Muscle layer of colon (tissue), 2 donors: ENCODE measurements around the gene HCAR2.
"Not testable (repeated sequence)": the region's sequence is repeated elsewhere in the genome, so short reads cannot be mapped to it uniquely, and the experiment has no call there.

Source experiments
- H3K27ac ChIP-seq: one replicate; pipeline ENCODE4 v1.7.0; 2013; ENCODE audit warnings: low read depth, mild to moderate bottlenecking, low read length, moderate library complexity
- H3K27me3 ChIP-seq, 2 donors: one replicate each; pipeline ENCODE4 v1.7.0; 2013; ENCODE audit warnings: low read length in 2 of 2, mild to moderate bottlenecking in 2 of 2; ENCODE audit not compliant: insufficient read depth in 2 of 2, control insufficient read depth in 1 of 2
- H3K36me3 ChIP-seq: one replicate; pipeline ENCODE4 v1.7.0; 2013; ENCODE audit warnings: mild to moderate bottlenecking, low read length; ENCODE audit not compliant: insufficient read depth
- H3K4me1 ChIP-seq: one replicate; pipeline ENCODE4 v1.7.0; 2013; ENCODE audit warnings: mild to moderate bottlenecking, low read length; ENCODE audit not compliant: insufficient read depth
- H3K4me3 ChIP-seq, 2 donors: one replicate each; pipeline ENCODE4 v1.7.0; 2013; ENCODE audit warnings: low read length in 2 of 2, low read depth in 1 of 2, mild to moderate bottlenecking in 1 of 2, moderate library complexity in 1 of 2
- H3K9ac ChIP-seq: one replicate; pipeline ENCODE4 v1.7.0; 2013; ENCODE audit warnings: low read length
- H3K9me3 ChIP-seq: one replicate; pipeline ENCODE4 v1.7.0; 2013; ENCODE audit warnings: mild to moderate bottlenecking, low read length
- donor health status: abdominal sarcoma.
- donor health status: Adenocarcinoma of cecum.

Gene HCAR2

DNA sequence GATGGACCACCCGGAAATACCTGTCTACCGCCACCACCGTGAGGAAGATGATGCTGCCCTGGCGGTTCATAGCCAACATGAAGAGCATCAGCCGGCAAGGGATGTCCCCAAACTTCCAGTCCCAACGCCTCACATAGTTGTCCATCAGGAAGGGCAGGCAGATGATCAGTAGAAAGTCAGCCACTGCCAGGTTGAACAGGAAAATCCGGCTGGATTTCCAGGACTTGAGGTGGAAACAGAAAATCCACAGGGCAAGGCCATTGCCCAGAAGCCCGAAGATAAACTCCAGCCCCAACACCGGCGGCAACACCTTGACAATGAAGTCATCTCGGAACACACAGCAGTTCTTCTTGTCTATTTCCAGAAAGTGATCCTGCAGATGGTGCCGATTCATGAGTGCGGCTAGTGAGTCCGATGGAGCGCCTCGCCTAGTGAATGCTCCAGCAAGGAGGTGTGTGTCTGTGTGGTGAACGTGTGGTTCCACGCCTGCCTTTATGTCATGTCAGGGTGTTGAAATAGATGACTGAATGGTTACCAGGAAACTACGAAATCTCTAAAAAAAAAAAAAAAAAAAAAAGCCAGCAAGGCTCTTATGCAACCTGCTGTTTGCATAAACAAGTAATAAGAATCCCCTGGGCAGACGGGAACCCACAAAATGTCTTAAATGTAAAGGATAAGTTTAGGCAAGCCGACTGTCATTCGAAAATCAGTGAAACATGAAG lies at the start of gene HCAR2:
Gene HCAR2 (minus strand): TSS at position 468 of the 722 bp plus-strand sequence. CDS start 74 bp downstream, at position 394.
- not testable (repeated sequence) for H3K4me1 ChIP-seq

GRCh38 chr12:122752464-122753318 lies 49.5 kb upstream of the HCAR2 start, which contains the start of gene DENR:
DENR (plus strand) TSS chr12:122752824; CDS start chr12:122753702, 878 bp downstream.
- Histone ChIP-seq H3K4me3 (peak within 1 kb of the TSS; percentile 83 to 95), H3K27me3 (no peaks in the 10 kb centered on the region), H3K27ac (peak within 1 kb of the TSS; percentile 90), H3K9ac (peak within 1 kb of the TSS; percentile 91), H3K4me1 (peaks cover 11% of the 10 kb centered on the region), H3K9me3 (no peaks in the 10 kb centered on the region), H3K36me3 (peaks cover 18% of the 10 kb centered on the region)

More for the DNA sequence above, at the start of gene HCAR2:
- not testable (repeated sequence) for H3K4me3 ChIP-seq, H3K27ac ChIP-seq, H3K36me3 ChIP-seq, H3K9ac ChIP-seq, H3K27me3 ChIP-seq, H3K9me3 ChIP-seq

DNA sequence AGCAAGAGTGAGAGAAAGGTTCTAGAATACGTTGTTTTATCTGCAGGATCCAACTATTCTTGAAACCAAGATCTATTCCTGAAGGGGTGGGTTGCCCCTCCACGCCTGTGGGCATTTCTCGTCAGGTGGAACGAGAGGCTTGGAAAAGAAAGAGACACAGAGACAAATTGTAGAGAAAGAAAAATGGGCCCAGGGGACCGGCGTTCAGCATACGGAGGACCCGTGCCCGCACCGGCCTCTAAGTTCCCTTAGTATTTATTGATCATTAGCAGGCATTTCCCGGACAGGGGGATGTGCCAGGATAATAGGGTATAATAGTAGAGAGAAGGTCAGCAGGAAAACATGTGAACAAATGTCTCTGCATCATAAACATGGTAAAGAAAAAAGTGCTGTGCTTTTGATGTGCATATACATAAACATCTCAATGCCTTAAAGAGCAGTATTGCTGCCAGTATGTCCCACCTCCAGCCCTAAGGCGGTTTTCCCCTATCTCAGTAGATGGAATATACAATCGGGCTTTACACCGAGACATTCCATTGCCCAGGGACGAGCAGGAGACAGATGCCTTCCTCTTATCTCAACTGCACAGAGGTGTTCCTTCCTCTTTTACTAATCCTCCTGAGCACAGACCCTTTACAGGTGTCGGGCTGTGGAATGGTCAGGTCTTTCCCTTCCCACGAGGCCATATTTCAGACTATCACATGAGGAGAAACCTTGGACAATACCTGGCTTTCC lies 47.8 kb upstream of the HCAR2 start:
- H3K4me1 ChIP-seq = peaks cover 11% of the 10 kb centered on the region
- not testable (repeated sequence) for H3K36me3 ChIP-seq, H3K9me3 ChIP-seq, H3K9ac ChIP-seq, H3K4me3 ChIP-seq, H3K27me3 ChIP-seq, H3K27ac ChIP-seq

GRCh38 chr12:122749569-122750332 lies 46.6 kb upstream of the HCAR2 start:
- no peak overlapping the region for H3K9ac ChIP-seq
- no peaks in the 10 kb centered on the region for H3K27me3 ChIP-seq
- no peaks in the 10 kb centered on the region for H3K9me3 ChIP-seq
- H3K4me1 ChIP-seq = peaks cover 11% of the 10 kb centered on the region
- H3K36me3 ChIP-seq = peaks cover 8% of the 10 kb centered on the region
- no peak overlapping the region for H3K27ac ChIP-seq
- no peak overlapping the region for H3K4me3 ChIP-seq

DNA sequence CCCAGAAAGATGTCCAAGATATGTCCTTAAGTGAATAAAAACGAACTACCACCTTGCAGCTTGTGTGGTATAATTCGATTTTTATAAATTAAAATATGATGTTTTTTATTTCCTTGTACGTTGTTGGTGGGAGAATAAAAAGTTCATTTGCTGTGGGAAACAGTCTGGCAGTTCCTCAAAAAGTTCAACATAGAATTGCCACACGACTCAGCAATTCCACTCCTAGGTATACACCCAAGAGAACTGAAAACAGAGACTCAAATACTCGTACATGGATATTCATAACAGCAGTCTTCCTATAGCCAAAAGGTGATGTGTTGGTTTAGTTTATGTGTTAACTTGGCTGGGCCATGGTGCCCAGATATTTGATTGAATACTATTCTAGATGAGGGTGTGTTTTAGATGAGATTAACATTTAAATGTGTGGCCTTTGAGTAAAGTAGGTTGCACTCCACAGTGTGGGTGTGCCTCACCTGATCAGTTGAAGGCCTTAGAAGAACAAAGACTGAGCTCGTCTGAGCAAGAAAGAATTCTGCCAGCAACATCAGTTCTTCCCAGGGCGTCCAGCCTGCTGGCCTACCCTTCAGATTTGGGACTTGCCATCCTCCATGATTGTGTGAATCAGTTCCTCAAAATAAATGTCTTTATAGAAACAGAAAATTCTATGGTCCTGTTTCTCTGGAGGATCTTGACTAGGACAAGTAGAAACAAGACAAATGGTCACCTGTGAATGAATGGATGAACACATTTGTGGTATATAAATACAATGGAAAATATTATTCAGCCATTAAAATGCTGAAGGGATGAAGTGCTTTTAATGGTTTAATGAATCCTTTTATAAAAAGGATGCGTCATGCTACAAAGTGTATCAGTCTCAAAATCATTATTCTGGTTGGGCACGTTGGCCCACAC lies 44.3 kb upstream of the HCAR2 start:
- no peaks in the 10 kb centered on the region for H3K27me3 ChIP-seq
- H3K4me3 ChIP-seq = no peak overlapping the region
- H3K9me3 ChIP-seq = no peaks in the 10 kb centered on the region
- H3K4me1 ChIP-seq = no peaks in the 10 kb centered on the region
- no peak overlapping the region for H3K27ac ChIP-seq
- H3K36me3 ChIP-seq = no peaks in the 10 kb centered on the region
- no peak overlapping the region for H3K9ac ChIP-seq

- Histone ChIP-seq H3K4me3 (no peak overlapping the region), H3K27me3 (no peaks in the 10 kb centered on the region), H3K9ac (no peak overlapping the region), H3K9me3 (no peaks in the 10 kb centered on the region), H3K27ac (no peak overlapping the region), H3K4me1 (no peaks in the 10 kb centered on the region), H3K36me3 (no peaks in the 10 kb centered on the region)
Measured at GRCh38 chr12:122743895-122744525, 40.9 kb upstream of the HCAR2 start.

DNA sequence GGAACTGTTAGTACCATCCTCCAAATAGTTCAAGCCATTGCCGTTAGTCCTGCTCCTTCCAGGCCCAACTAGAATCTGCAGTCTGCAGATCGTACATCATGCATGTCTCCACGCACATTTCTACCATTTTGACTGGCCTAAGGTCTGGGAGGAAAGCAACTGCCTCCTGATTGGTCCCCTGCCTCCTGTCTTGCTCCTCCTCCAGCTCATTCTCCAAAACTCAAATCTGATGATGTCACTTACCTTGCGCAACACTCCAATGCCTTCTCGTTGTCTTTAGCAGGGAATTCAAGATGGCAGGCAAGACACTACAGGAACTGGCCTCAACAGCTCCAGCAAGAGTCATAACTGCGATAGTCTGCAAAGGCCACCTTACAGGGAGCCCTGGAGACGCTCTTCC lies 37.2 kb upstream of the HCAR2 start:
- no peaks in the 10 kb centered on the region for H3K4me1 ChIP-seq
- no peaks in the 10 kb centered on the region for H3K27me3 ChIP-seq
- H3K36me3 ChIP-seq = no peaks in the 10 kb centered on the region
- no peak overlapping the region for H3K9ac ChIP-seq
- no peaks in the 10 kb centered on the region for H3K9me3 ChIP-seq
- H3K27ac ChIP-seq = no peak overlapping the region
- no peak overlapping the region for H3K4me3 ChIP-seq

DNA sequence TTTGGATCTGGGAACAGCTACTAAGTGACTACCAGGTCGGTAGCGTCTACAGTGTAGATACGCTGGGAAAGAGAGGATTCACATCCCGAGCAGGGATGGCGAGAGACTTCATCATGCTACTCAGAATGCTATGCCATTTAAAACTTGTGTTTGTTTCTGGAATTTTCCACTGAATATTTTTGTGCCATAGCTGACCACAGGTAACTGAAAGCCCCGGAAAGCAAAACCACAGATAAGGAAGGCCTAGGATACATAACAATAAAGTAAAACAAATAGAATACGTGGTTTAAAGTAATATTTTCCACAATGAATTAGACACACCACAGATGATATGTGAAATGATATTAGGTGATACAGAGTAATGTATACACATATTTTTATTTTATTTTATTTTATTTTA lies 35.4 kb upstream of the HCAR2 start:
- H3K27ac ChIP-seq = no peak overlapping the region
- no peaks in the 10 kb centered on the region for H3K9me3 ChIP-seq
- H3K4me1 ChIP-seq = no peaks in the 10 kb centered on the region

DNA sequence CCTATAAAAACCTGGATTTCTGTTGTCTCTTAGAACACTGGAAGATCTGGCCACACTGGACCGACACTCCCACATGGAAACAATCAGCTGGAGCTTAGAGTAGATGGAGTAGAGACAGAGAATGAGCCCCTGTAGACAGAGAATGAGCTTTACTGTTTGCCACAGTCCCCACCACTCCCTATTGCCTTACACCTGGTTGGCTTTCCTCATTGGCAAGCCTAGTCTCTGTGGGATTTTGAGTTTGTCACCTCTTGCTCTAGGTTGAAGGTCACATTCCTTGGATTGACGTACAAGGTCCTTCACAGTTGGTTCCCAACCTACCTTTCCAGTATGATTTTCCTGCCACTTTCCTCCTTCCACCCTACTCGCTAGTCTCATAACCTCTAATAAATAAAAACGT lies 29.5 kb upstream of the HCAR2 start:
- no peaks in the 10 kb centered on the region for H3K36me3 ChIP-seq
- H3K4me1 ChIP-seq = no peaks in the 10 kb centered on the region
- H3K27ac ChIP-seq = no peak overlapping the region
- no peaks in the 10 kb centered on the region for H3K9me3 ChIP-seq
- no peak overlapping the region for H3K4me3 ChIP-seq
- H3K9ac ChIP-seq = no peak overlapping the region
- no peaks in the 10 kb centered on the region for H3K27me3 ChIP-seq

More for the DNA sequence above, 35.4 kb upstream of the HCAR2 start:
- Histone ChIP-seq H3K9ac (no peak overlapping the region), H3K36me3 (no peaks in the 10 kb centered on the region), H3K4me3 (no peak overlapping the region), H3K27me3 (no peaks in the 10 kb centered on the region)

- no peaks in the 10 kb centered on the region for H3K36me3 ChIP-seq
- no peaks in the 10 kb centered on the region for H3K27me3 ChIP-seq
- no peaks in the 10 kb centered on the region for H3K9me3 ChIP-seq
- no peak overlapping the region for H3K27ac ChIP-seq
- no peak overlapping the region for H3K9ac ChIP-seq
- H3K4me1 ChIP-seq = no peaks in the 10 kb centered on the region
- no peak overlapping the region for H3K4me3 ChIP-seq
Measured at GRCh38 chr12:122732170-122732569, 29.0 kb upstream of the HCAR2 start.
